Renal cortical epithelial cell (primary cell): Measurements from ENCODE around the gene ACE. TPM values are rescaled to one million over a fixed set of nuclear protein-coding genes. Genes with fewer than 3 reads are reported as not detected.

Experiments
- DNase-seq: peaks from one replicate; pipeline ENCODE4 v3.0.0-alpha.2; 2011; ENCODE audit warnings: low read depth
- total RNA-seq: library from RNA; depleted of rRNA; stranded (reverse); fragments of >200 nt; gene quantifications from 2 replicates; pipeline ENCODE4 v1.2.3, GENCODE V29; 2014

The ACE gene
- 0.52 and 0.55 TPM in 2 replicates for total RNA-seq

GRCh38 chr17:63476854-63477479 lies at the start of gene ACE:
ACE (plus strand) TSS chr17:63477061; CDS start chr17:63477095, 34 bp downstream.
- no peak for DNase-seq

GRCh38 chr17:63429766-63430165 lies 47.1 kb upstream of the ACE start:
- DNase-seq, result no peak

- no peak for DNase-seq
Measured at GRCh38 chr17:63430223-63430622, 46.6 kb upstream of the ACE start.

GRCh38 chr17:63431618-63431938 lies 45.3 kb upstream of the ACE start:
- no peak for DNase-seq

- DNase-seq, result no peak
Measured at GRCh38 chr17:63431939-63432804, 44.7 kb upstream of the ACE start.

GRCh38 chr17:63433746-63434591 lies 42.9 kb upstream of the ACE start:
- no peak for DNase-seq

GRCh38 chr17:63434951-63435571 lies 41.8 kb upstream of the ACE start:
- DNase-seq, result peak; percentile 54

GRCh38 chr17:63435681-63436522 lies 41.0 kb upstream of the ACE start:
- no peak for DNase-seq

GRCh38 chr17:63436523-63437110 lies 40.2 kb upstream of the ACE start:
- no peak for DNase-seq

- no peak for DNase-seq
Measured at GRCh38 chr17:63437287-63438091, 39.4 kb upstream of the ACE start.

GRCh38 chr17:63438092-63439051 lies 38.5 kb upstream of the ACE start:
- DNase-seq, result no peak

- DNase-seq, result no peak
Measured at GRCh38 chr17:63439687-63440086, 37.2 kb upstream of the ACE start.

- DNase-seq, result no peak
Measured at GRCh38 chr17:63440127-63440769, 36.6 kb upstream of the ACE start.

GRCh38 chr17:63440770-63441335 lies 36.0 kb upstream of the ACE start:
- no peak for DNase-seq

- no peak for DNase-seq
Measured at GRCh38 chr17:63441654-63442053, 35.2 kb upstream of the ACE start.

GRCh38 chr17:63442074-63442473 lies 34.8 kb upstream of the ACE start:
- no peak for DNase-seq

- DNase-seq, result no peak
Measured at GRCh38 chr17:63442549-63443035, 34.3 kb upstream of the ACE start.

- no peak for DNase-seq
Measured at GRCh38 chr17:63443053-63443452, 33.8 kb upstream of the ACE start.
